Suppressor macrophage (primary cell): ENCODE data around the gene OTOP2.
"Not testable (repeated sequence)": the region's sequence is repeated elsewhere in the genome, so short reads cannot be mapped to it uniquely, and the experiment has no call there.

Experiments used
- DNase-seq, 4 experiments: peaks; one replicate each; pipeline ENCODE4 v3.0.0-alpha.2; 2020 to 2022

Gene OTOP2

GRCh38 chr17:74953134-74953687 lies 29.1 kb downstream of the OTOP2 start:
- no peak for DNase-seq

GRCh38 chr17:74954115-74954514 lies 30.0 kb downstream of the OTOP2 start:
- no peak for DNase-seq

GRCh38 chr17:74954665-74955421 lies 30.8 kb downstream of the OTOP2 start:
- peak in 3 of 4 experiments; percentile 24 to 34 (median 25) for DNase-seq

- no peak for DNase-seq
Measured at GRCh38 chr17:74956093-74956492, 32.0 kb downstream of the OTOP2 start.

GRCh38 chr17:74957935-74958740 lies 34.1 kb downstream of the OTOP2 start:
- peak; percentile 67 to 89 (median 83) for DNase-seq

- DNase-seq, result peak in 1 of 4 experiments; percentile 30
Measured at GRCh38 chr17:74959826-74960515, 35.9 kb downstream of the OTOP2 start.

GRCh38 chr17:74960570-74961342 lies 36.7 kb downstream of the OTOP2 start:
- DNase-seq, result peak; percentile 31 to 69 (median 44)

GRCh38 chr17:74961657-74962350 lies 37.7 kb downstream of the OTOP2 start:
- DNase-seq, result peak; percentile 88 to 95 (median 93)

GRCh38 chr17:74962622-74963394 lies 38.7 kb downstream of the OTOP2 start:
- no peak for DNase-seq

GRCh38 chr17:74963656-74964055 lies 39.6 kb downstream of the OTOP2 start:
- DNase-seq, result no peak

- DNase-seq, result no peak
Measured at GRCh38 chr17:74964246-74964761, 40.2 kb downstream of the OTOP2 start.

GRCh38 chr17:74964988-74965622 lies 41.0 kb downstream of the OTOP2 start:
- no peak for DNase-seq

GRCh38 chr17:74968361-74968780 lies 44.3 kb downstream of the OTOP2 start:
- DNase-seq, result no peak

- not testable (repeated sequence) for DNase-seq
Measured at GRCh38 chr17:74969501-74969900, 45.4 kb downstream of the OTOP2 start.

- DNase-seq, result no peak
Measured at GRCh38 chr17:74970395-74970794, 46.3 kb downstream of the OTOP2 start.

GRCh38 chr17:74971069-74971841 lies 47.2 kb downstream of the OTOP2 start:
- no peak for DNase-seq

GRCh38 chr17:74971842-74972106 lies 47.7 kb downstream of the OTOP2 start:
- no peak for DNase-seq

GRCh38 chr17:74972107-74972972 lies 48.3 kb downstream of the OTOP2 start, which contains the start of gene HID1:
TSS of gene HID1 (minus strand) at chr17:74972759. CDS start at chr17:74972656, 103 bp downstream.
- DNase-seq, result peak in 2 of 4 experiments; percentile 47 to 54
